IPS-20b (cell line): Measurements from ENCODE around the gene TRIM42.

Source experiments
- H3K27ac ChIP-seq: one replicate; pipeline ENCODE4 v1.5.1; 2013; ENCODE audit warnings: low read length
- H3K27me3 ChIP-seq: 2 replicates; pipeline ENCODE4 v1.6.1; 2013; ENCODE audit warnings: mild to moderate bottlenecking, low read length, inconsistent platforms; ENCODE audit not compliant: insufficient read depth
- H3K36me3 ChIP-seq: 2 replicates; pipeline ENCODE4 v1.6.1; 2013; ENCODE audit warnings: low read depth, mild to moderate bottlenecking, inconsistent platforms, low read length, moderate library complexity; ENCODE audit not compliant: insufficient read depth
- H3K4me1 ChIP-seq: 2 replicates; pipeline ENCODE4 v1.6.1; 2013; ENCODE audit warnings: mild to moderate bottlenecking, control low read depth, inconsistent platforms, low read length, moderate library complexity; ENCODE audit not compliant: insufficient read depth
- H3K4me3 ChIP-seq: 2 replicates; pipeline ENCODE4 v1.5.1; 2013; ENCODE audit warnings: mild to moderate bottlenecking, low read length, inconsistent platforms
- H3K9ac ChIP-seq: 2 replicates; pipeline ENCODE4 v1.6.1; 2013; ENCODE audit warnings: low read depth, mild to moderate bottlenecking, inconsistent platforms, low read length, moderate library complexity
- H3K9me3 ChIP-seq: 2 replicates; pipeline ENCODE4 v1.6.1; 2013; ENCODE audit warnings: mild to moderate bottlenecking, low read depth, low read length, inconsistent platforms; ENCODE audit not compliant: insufficient read depth

TRIM42 gene

GRCh38 chr3:140736863-140737460 lies 59.1 kb downstream of the TRIM42 start:
- Histone ChIP-seq H3K27me3 (no peaks in the 10 kb centered on the region), H3K4me3 (no peak overlapping the region), H3K9me3 (no peaks in the 10 kb centered on the region), H3K36me3 (no peaks in the 10 kb centered on the region), H3K27ac (no peak overlapping the region), H3K9ac (no peak overlapping the region), H3K4me1 (no peaks in the 10 kb centered on the region)

GRCh38 chr3:140742116-140742515 lies 64.3 kb downstream of the TRIM42 start:
- Histone ChIP-seq H3K36me3 (no peaks in the 10 kb centered on the region), H3K4me1 (no peaks in the 10 kb centered on the region), H3K9ac (no peak overlapping the region), H3K4me3 (no peak overlapping the region), H3K27me3 (no peaks in the 10 kb centered on the region), H3K27ac (no peak overlapping the region), H3K9me3 (no peaks in the 10 kb centered on the region)

- Histone ChIP-seq H3K4me1 (no peaks in the 10 kb centered on the region), H3K9me3 (no peaks in the 10 kb centered on the region)
Observed at GRCh38 chr3:140748171-140748570, 70.3 kb downstream of the TRIM42 start.

GRCh38 chr3:140748903-140749302 lies 71.0 kb downstream of the TRIM42 start:
- Histone ChIP-seq H3K27me3 (no peaks in the 10 kb centered on the region; the same call in 1 of the 2 replicates), H3K36me3 (no peaks in the 10 kb centered on the region), H3K9ac (no peak overlapping the region), H3K4me1 (no peaks in the 10 kb centered on the region), H3K4me3 (no peak overlapping the region), H3K27ac (no peak overlapping the region), H3K9me3 (no peaks in the 10 kb centered on the region)

More at GRCh38 chr3:140748171-140748570, 70.3 kb downstream of the TRIM42 start:
- Histone ChIP-seq H3K27ac (no peak overlapping the region), H3K9ac (no peak overlapping the region), H3K4me3 (no peak overlapping the region), H3K27me3 (no peaks in the 10 kb centered on the region; the same call in 1 of the 2 replicates), H3K36me3 (no peaks in the 10 kb centered on the region)
